ENCODE data around the gene SLC7A1. TPM values are rescaled to one million over a fixed set of nuclear protein-coding genes. Genes with fewer than 3 reads are reported as not detected.

SLC7A1 gene
- total RNA-seq, 6 donors from 2014 or later: 2.1 to 38.0 (median 21.5) TPM

DNA sequence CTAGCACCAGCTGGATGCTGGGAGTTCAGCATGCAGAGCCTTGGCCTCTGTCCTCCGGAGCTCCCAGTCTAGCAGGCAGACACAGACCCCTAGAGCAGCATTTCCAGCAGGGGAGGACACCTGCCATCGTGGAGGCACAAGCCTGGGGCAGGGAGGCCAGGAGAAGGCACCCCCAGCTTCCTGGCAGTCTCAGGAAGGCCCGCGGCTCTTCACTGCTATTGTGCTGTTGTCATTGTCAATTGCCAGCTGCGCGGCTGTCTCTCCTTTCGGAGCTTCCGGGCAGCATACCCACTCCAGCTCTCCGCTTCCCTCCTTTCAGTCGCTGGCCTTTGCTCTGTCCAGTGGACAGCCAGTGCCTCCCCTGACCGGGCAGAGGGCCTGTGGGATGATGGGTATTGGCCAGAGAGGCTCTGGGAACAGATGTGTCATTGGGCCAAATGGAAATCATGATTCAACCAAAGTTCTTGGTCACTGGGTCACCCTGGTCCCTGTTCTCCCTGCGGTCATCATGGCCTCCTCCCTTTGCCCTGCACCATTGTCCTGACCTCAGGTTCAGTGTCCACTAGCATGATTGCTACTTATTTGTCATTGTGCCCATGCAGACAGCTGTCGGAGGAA lies 93.0 kb downstream of the SLC7A1 start:
- H3K27me3 ChIP-seq: peaks cover 0 to 3% (median 0%) of the 10 kb centered on the region in 4 donors
- H3K4me1 ChIP-seq: peaks cover 0 to 4% (median 2%) of the 10 kb centered on the region in 4 donors
- ATAC-seq (ENCODE audit: low FRiP score in 2 of 2) (no peak), DNase-seq (no peak)
- H3K4me3 ChIP-seq: no peak overlapping the region
- no peak overlapping the region for H3K27ac ChIP-seq
- H3K36me3 ChIP-seq: no peaks in the 10 kb centered on the region
- 82 to 91% methylated on average over 11 to 13 of the region's 13 CpGs for WGBS, 2 donors
- no peak for TF ChIP-seq EP300 (IDR thresholded peaks at IDR 0.05)
- TF ChIP-seq, protein P1, sequence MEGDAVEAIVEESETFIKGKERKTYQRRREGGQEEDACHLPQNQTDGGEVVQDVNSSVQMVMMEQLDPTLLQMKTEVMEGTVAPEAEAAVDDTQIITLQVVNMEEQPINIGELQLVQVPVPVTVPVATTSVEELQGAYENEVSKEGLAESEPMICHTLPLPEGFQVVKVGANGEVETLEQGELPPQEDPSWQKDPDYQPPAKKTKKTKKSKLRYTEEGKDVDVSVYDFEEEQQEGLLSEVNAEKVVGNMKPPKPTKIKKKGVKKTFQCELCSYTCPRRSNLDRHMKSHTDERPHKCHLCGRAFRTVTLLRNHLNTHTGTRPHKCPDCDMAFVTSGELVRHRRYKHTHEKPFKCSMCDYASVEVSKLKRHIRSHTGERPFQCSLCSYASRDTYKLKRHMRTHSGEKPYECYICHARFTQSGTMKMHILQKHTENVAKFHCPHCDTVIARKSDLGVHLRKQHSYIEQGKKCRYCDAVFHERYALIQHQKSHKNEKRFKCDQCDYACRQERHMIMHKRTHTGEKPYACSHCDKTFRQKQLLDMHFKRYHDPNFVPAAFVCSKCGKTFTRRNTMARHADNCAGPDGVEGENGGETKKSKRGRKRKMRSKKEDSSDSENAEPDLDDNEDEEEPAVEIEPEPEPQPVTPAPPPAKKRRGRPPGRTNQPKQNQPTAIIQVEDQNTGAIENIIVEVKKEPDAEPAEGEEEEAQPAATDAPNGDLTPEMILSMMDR (IDR thresholded peaks at IDR 0.05): no peak
- TF ChIP-seq POLR2A (IDR thresholded peaks at IDR 0.05): no peak
- no peak for TF ChIP-seq POLR2AphosphoS5 (IDR thresholded peaks at IDR 0.05)
- H3K9me3 ChIP-seq: no peaks in the 10 kb centered on the region

DNA sequence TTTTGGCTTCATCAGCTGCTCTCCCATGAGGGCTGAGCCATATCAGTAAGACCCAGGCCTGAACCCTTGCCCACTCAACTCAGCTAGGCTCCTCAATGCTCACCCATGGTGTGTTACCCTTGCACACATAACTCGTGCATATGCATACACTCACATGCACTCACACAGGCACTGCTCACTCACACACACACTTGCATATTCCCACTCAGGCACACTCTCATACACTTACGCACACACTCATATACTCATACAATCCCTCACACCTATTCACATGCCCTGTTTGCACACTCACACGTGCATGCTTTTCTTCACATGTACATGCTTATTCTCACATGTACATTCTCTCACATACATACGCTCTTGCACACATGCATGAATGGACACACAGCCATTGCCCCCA lies 93.8 kb downstream of the SLC7A1 start:
- no peak for TF ChIP-seq POLR2A (IDR thresholded peaks at IDR 0.05)
- TF ChIP-seq POLR2AphosphoS5 (IDR thresholded peaks at IDR 0.05): no peak
- TF ChIP-seq EP300 (IDR thresholded peaks at IDR 0.05): no peak
- TF ChIP-seq, protein P1 (IDR thresholded peaks at IDR 0.05): no peak
- Histone ChIP-seq H3K9me3 (no peaks in the 10 kb centered on the region), H3K27me3 (peaks cover 0 to 3% (median 0%) of the 10 kb centered on the region in 4 donors), H3K27ac (no peak overlapping the region), H3K4me1 (peaks cover 0 to 4% (median 2%) of the 10 kb centered on the region in 4 donors), H3K36me3 (no peaks in the 10 kb centered on the region), H3K4me3 (no peak overlapping the region)
- DNase-seq (no peak), ATAC-seq (ENCODE audit: low FRiP score in 2 of 2) (no peak)
- 95 to 96% methylated on average over 4 of the region's 4 CpGs for WGBS, 2 donors

DNA sequence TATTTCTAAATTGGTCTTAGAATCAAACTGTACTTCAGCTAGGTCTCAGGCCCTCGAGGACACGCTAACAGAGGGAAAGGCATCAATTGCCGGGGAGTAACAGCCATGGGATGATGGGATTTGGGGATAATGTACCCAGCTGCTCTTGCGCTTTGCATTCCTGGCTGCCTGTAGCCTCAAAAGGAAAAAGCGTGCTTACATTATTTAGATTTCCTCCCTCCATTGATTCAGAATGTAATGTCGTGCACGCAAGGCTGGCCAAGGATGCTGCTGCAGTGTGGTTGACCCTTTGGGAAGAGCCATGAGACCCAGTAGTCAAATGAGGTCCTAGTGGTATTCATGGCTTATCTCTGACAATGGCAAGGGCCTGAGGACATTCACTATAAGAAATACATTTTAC lies 95.1 kb downstream of the SLC7A1 start:
- Histone ChIP-seq H3K4me1 (peaks cover 0 to 9% (median 2%) of the 10 kb centered on the region in 4 donors), H3K9me3 (no peaks in the 10 kb centered on the region), H3K4me3 (no peak overlapping the region), H3K27me3 (peaks cover 0 to 3% (median 1%) of the 10 kb centered on the region in 4 donors), H3K27ac (no peak overlapping the region), H3K36me3 (no peaks in the 10 kb centered on the region)
- 82 to 86% methylated on average over 5 to 7 of the region's 7 CpGs for WGBS, 2 donors
- no peak for TF ChIP-seq POLR2AphosphoS5 (IDR thresholded peaks at IDR 0.05)
- TF ChIP-seq, protein P1 (IDR thresholded peaks at IDR 0.05): no peak
- no peak for TF ChIP-seq EP300 (IDR thresholded peaks at IDR 0.05)
- no peak for TF ChIP-seq POLR2A (IDR thresholded peaks at IDR 0.05)
- DNase-seq: no peak
- no peak for ATAC-seq (ENCODE audit: low FRiP score in 2 of 2)

DNA sequence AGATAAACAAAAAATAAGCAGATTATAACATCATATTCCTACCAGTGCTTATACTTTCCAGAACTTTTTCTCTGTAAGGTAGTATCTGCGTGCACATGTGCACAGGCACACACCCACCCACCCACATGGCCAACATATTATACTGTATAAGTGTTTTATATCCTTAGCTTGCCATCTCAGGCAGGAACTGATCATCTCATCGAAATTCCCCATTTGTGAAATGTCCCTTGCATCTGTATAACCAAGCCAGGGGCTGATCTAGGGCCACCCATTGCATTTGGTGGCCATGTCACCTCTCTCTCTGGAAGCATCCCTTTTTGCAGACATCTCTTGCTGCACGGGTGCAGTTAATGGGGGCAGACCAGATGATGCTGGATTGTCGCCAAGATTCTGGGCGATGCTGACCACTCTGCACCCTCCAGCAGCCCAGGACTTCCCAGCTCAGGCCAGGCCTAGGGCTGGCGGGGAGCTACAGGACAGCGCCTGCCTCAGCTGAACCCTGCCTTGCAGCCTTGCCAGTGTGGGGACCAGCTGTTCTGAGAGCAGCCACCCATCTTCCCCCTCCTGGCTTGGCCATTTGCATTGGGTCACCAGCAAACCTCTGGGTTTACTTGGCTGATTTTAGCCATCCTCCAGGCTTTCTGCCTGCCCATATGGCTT lies 95.9 kb downstream of the SLC7A1 start:
- Histone ChIP-seq H3K36me3 (no peaks in the 10 kb centered on the region), H3K27ac (no peak overlapping the region), H3K4me1 (peaks cover 0 to 9% (median 2%) of the 10 kb centered on the region in 4 donors), H3K4me3 (no peak overlapping the region), H3K9me3 (no peaks in the 10 kb centered on the region), H3K27me3 (peaks cover 0 to 3% (median 1%) of the 10 kb centered on the region in 4 donors)
- ATAC-seq (ENCODE audit: low FRiP score in 2 of 2): no peak
- TF ChIP-seq POLR2AphosphoS5 (IDR thresholded peaks at IDR 0.05) (no peak), EP300 (IDR thresholded peaks at IDR 0.05) (no peak), POLR2A (IDR thresholded peaks at IDR 0.05) (no peak)
- TF ChIP-seq, protein P1 (IDR thresholded peaks at IDR 0.05): no peak
- no peak for DNase-seq
- 80 to 83% methylated on average over 7 of the region's 7 CpGs for WGBS, 2 donors

All from upper lobe of left lung (tissue), 6 donors.